HepG2 (cell line): Measurements from ENCODE around the gene C11orf16. TPM values are rescaled to one million over a fixed set of nuclear protein-coding genes. Genes with fewer than 3 reads are reported as not detected.

Experiments used
- ATAC-seq: fragments of 200-7000 bp; cut with Tn5 transposase; 3 replicates; pipeline ENCODE4 v1.9.1; 2020; ENCODE audit warnings: mild to moderate bottlenecking, moderate library complexity
- BruUV-seq: library from RNA; stranded (reverse); fragments of 400-500 nt; replicated peaks from 2 replicates; lab custom pipeline; 2021; lab: Mats Ljungman, UMichigan
- CTCF ChIA-PET: fragments of 300-600 bp; formaldehyde crosslinking; extraction: SDS; loops from one replicate; lab custom pipeline; 2021; ENCODE audit warnings: low total read pairs, inconsistent platforms, low intra/inter-chr PET ratio; lab: Yijun Ruan, JAX
- POLR2A ChIA-PET: fragments of 350-600 bp; sonication (Branson Sonifier 250); formaldehyde crosslinking; loops from one replicate; lab custom pipeline; 2020; ENCODE audit warnings: antibody characterized with exemption, inconsistent platforms; lab: Yijun Ruan, JAX
- DNase-seq: peaks from one replicate; pipeline ENCODE4 v3.0.0-alpha.2; 2015; ENCODE audit warnings: low spot score
- FAIRE-seq: peaks from 3 replicates; lab custom pipeline; 2011; peaks lifted over from hg19 to GRCh38; lab: Jason Lieb, UNC
- H2AFZ ChIP-seq: one replicate; pipeline ENCODE4 v1.6.1; 2011; ENCODE audit warnings: low read length, inconsistent platforms
- H3K27ac ChIP-seq: fragments of 300-600 bp; 3 replicates; pipeline ENCODE4 v1.8.0; 2011; ENCODE audit warnings: mixed run types, mild to moderate bottlenecking, mixed read lengths, low read length, inconsistent platforms; ENCODE audit not compliant: insufficient read depth; ENCODE audit errors: extremely low read length
- H3K27me3 ChIP-seq, 2 experiments: fragments of 200-600 bp in 1 of 2; 2 replicates in 1 of 2; 3 replicates in 1 of 2; pipeline versions ENCODE4 v1.6.0 to v1.8.0; 2011; ENCODE audit warnings: low read length in 2 of 2, mild to moderate bottlenecking in 2 of 2, moderate library complexity in 2 of 2, inconsistent platforms in 1 of 2; ENCODE audit not compliant: insufficient read depth in 2 of 2, control insufficient read depth in 1 of 2
- H3K36me3 ChIP-seq, 2 experiments: fragments of 200-600 bp in 1 of 2; replicated peaks in 1 of 2; 2 replicates in 1 of 2; 3 replicates in 1 of 2; pipeline versions ENCODE4 v1.5.1 to v1.8.0; 2011; ENCODE audit warnings: low read length in 2 of 2, inconsistent platforms in 1 of 2; ENCODE audit not compliant: insufficient read depth in 2 of 2, control insufficient read depth in 1 of 2
- H3K4me1 ChIP-seq: 2 replicates; pipeline ENCODE4 v1.5.1; 2012; ENCODE audit warnings: low read length, inconsistent platforms; ENCODE audit not compliant: insufficient read depth
- H3K4me2 ChIP-seq: 2 replicates; pipeline ENCODE4 v1.6.0; 2011; ENCODE audit warnings: low read depth, low read length, inconsistent platforms
- H3K4me3 ChIP-seq, 3 experiments: fragments of 200-600 bp in 1 of 3; sonication (generic), shearing (Covaris generic) in 1 of 3; replicated peaks in 1 of 3; 2 replicates each; pipeline ENCODE4 v1.5.1; 2011 to 2016; ENCODE audit warnings: low read length in 3 of 3, inconsistent platforms in 2 of 3, low read depth in 2 of 3, mild to moderate bottlenecking in 2 of 3, control low read depth in 1 of 3, mixed read lengths in 1 of 3; ENCODE audit not compliant: insufficient read depth in 1 of 3
- H3K79me2 ChIP-seq: one replicate; pipeline ENCODE4 v1.6.1; 2011; ENCODE audit warnings: low read length, inconsistent platforms; ENCODE audit not compliant: insufficient read depth
- H3K9ac ChIP-seq: 2 replicates; pipeline ENCODE4 v1.6.0; 2011; ENCODE audit warnings: mild to moderate bottlenecking, low read depth, low read length, inconsistent platforms; ENCODE audit not compliant: insufficient read depth
- H3K9me3 ChIP-seq: 2 replicates; pipeline ENCODE4 v1.5.1; 2012; ENCODE audit warnings: mild to moderate bottlenecking, low read length
- H4K20me1 ChIP-seq: 2 replicates; pipeline ENCODE4 v1.6.0; 2011; ENCODE audit warnings: inconsistent platforms, mild to moderate bottlenecking, low read length, moderate library complexity; ENCODE audit not compliant: insufficient read depth
- ATF2 ChIP-seq: sonication (generic); formaldehyde crosslinking; IDR thresholded peaks from 2 replicates; pipeline ENCODE4 v1.4.0; 2020; ENCODE audit warnings: missing genetic modification reagents
- CEBPB ChIP-seq: IDR thresholded peaks from 2 replicates; pipeline ENCODE4 v1.6.1; 2011; ENCODE audit warnings: low read depth, low read length, improper control_type of control experiment, borderline replicate concordance
- HNRNPUL1 ChIP-seq: fragments of 200-400 bp; formaldehyde crosslinking; IDR thresholded peaks from 2 replicates; pipeline ENCODE4 v1.6.1; 2017; ENCODE audit warnings: low read depth, mild to moderate bottlenecking, low read length, moderate library complexity
- IRF2 ChIP-seq: IDR thresholded peaks from 2 replicates; pipeline ENCODE4 v1.6.1; 2018; ENCODE audit warnings: missing genetic modification reagents, missing compliant biosample characterization
- MTA1 ChIP-seq: sonication (generic); formaldehyde crosslinking; IDR thresholded peaks from 2 replicates; pipeline ENCODE4 v1.4.0; 2020; ENCODE audit warnings: missing genetic modification reagents, mild to moderate bottlenecking, borderline replicate concordance
- NFIC ChIP-seq: IDR thresholded peaks from 2 replicates; pipeline ENCODE4 v1.6.1; 2012; ENCODE audit warnings: mild to moderate bottlenecking, low read length, inconsistent platforms
- POGK ChIP-seq: sonication (generic); formaldehyde crosslinking; conservative IDR thresholded peaks from 2 replicates; pipeline ENCODE4 v1.8.0; 2022; ENCODE audit warnings: mild to moderate bottlenecking, moderate library complexity, missing genetic modification reagents
- RAD21 ChIP-seq: fragments of 450-650 bp; formaldehyde crosslinking; IDR thresholded peaks from 2 replicates; pipeline ENCODE4 v1.5.0; 2020; ENCODE audit warnings: mild to moderate bottlenecking
- STAT5B ChIP-seq: sonication (generic); formaldehyde crosslinking; IDR thresholded peaks from 2 replicates; pipeline ENCODE4 v1.4.0; 2020; ENCODE audit warnings: missing genetic modification reagents
- TBP ChIP-seq: sonication (generic); formaldehyde crosslinking; IDR thresholded peaks from 2 replicates; pipeline ENCODE4 v1.5.0; 2020; ENCODE audit warnings: missing genetic modification reagents
- ZNF282 ChIP-seq: fragments of 450-650 bp; IDR thresholded peaks from 2 replicates; pipeline ENCODE4 v1.6.1; 2018; ENCODE audit not compliant: partially characterized antibody
- ZNF44 ChIP-seq: sonication (generic); formaldehyde crosslinking; IDR thresholded peaks from 2 replicates; pipeline ENCODE4 v1.5.1; 2020; ENCODE audit warnings: mild to moderate bottlenecking, missing genetic modification reagents
- ZNF580 ChIP-seq: IDR thresholded peaks from 2 replicates; pipeline ENCODE4 v1.6.1; 2016; ENCODE audit warnings: low read depth, borderline replicate concordance
- ZNF674 ChIP-seq: sonication (generic); formaldehyde crosslinking; IDR thresholded peaks from 2 replicates; pipeline ENCODE4 v1.5.0; 2020; ENCODE audit warnings: low read depth, mild to moderate bottlenecking, missing genetic modification reagents
- ZNF687 ChIP-seq: sonication (generic); formaldehyde crosslinking; IDR thresholded peaks from 2 replicates; pipeline ENCODE4 v1.5.1; 2020; ENCODE audit warnings: mild to moderate bottlenecking, missing genetic modification reagents, moderate library complexity
- ZNF800 ChIP-seq: sonication (generic); formaldehyde crosslinking; IDR thresholded peaks from 2 replicates; pipeline ENCODE4 v1.4.0; 2020; ENCODE audit warnings: missing genetic modification reagents
- WGBS: methylation state at CpG from one replicate; pipeline ENCODE4 v1.1.6; 2017; ENCODE audit warnings: low lambda C conversion rate; 5-methylcytosine and 5-hydroxymethylcytosine counted together
- in situ Hi-C: cut with HindIII; loops from 2 replicates; pipeline ENCODE4 v1.10.0; 2017; ENCODE audit warnings: low pct_unique_long_range_greater_than_20kb; ENCODE audit not compliant: extremely low pct_ligation_motif_present
- intact Hi-C: fragments of 100-400 bp; cut with micrococcal nuclease; formaldehyde crosslinking; loops from one replicate; pipeline ENCODE4 v1.10.0; 2022; ENCODE audit not compliant: unreplicated experiment
- polyA plus RNA-seq, 8 experiments: library from polyadenylated mRNA; depleted of rRNA in 3 of 8; stranded (reverse) in 7 of 8; unstranded in 1 of 8; fragments of >200 nt; fragmentation: Illumina TruSeq in 4 of 8; extraction: Trizol in 4 of 8; gene quantifications; 2 replicates each; pipeline versions ENCODE4 v1.2.1 to v1.2.3, GENCODE V29; 2011 to 2016; ENCODE audit warnings: low read depth in 4 of 8, missing spikeins in 1 of 8, mixed read lengths in 1 of 8; ENCODE audit not compliant: insufficient read depth in 1 of 8
- total RNA-seq, 5 experiments: library from RNA; depleted of rRNA; stranded (reverse); fragments of >200 nt; fragmentation: Illumina TruSeq; extraction: Trizol; gene quantifications; 2 replicates each; pipeline ENCODE4 v1.2.3, GENCODE V29; 2016; ENCODE audit warnings: low read depth in 1 of 5

C11orf16 gene
- total and polyA plus RNA-seq, 2 of the 13 experiments (the other 11 are each of a cell fraction or from before 2014, with no cell fraction given): not detected

GRCh38 chr11:8962841-8963240 lies 30.1 kb upstream of the C11orf16 start:
- ATAC-seq (no peak), DNase-seq (no peak), FAIRE-seq (no peak)
- intact Hi-C loops: loop anchor here (5.0 kb wide), 1 partner anchor 276 kb away; no protein-coding TSS in a partner anchor
- in situ Hi-C loops: loop anchor here (25.0 kb wide), 1 partner anchor 276 kb away; the partner anchor contains the start of genes RPL27A and TRIM66
- no peaks in the 10 kb centered on the region for H3K9me3 ChIP-seq
- H3K36me3 ChIP-seq: no peaks in the 10 kb centered on the region
- no peak overlapping the region for H3K27ac ChIP-seq
- ChIA-PET POLR2A (interaction anchor here (0.9 to 2.0 kb wide), 2 partner anchors 12 to 280 kb away, joined by 3 to 8 read pairs; partner anchors contain the start of genes RPL27A and TRIM66), CTCF (no interaction called here)
- H3K27me3 ChIP-seq: no peaks in the 10 kb centered on the region
- H3K9ac ChIP-seq: peak overlapping the region; percentile 86; the same call in 1 of the 2 replicates
- H2AFZ ChIP-seq: no peak overlapping the region
- peaks cover 13% of the 10 kb centered on the region for H3K79me2 ChIP-seq
- peak overlapping the region in 2 of 3 experiments; percentile 86 to 93; a peak in 2 of 6 replicates for H3K4me3 ChIP-seq
- peak overlapping the region; percentile 84; the same call in 1 of the 2 replicates for H3K4me2 ChIP-seq
- TSS peak; percentile 44 for BruUV-seq
- no peaks in the 10 kb centered on the region for H4K20me1 ChIP-seq
- peaks cover 19% of the 10 kb centered on the region for H3K4me1 ChIP-seq
- 56% methylated on average over 2 of the region's 2 CpGs for WGBS
- no peak for TF ChIP-seq ZNF580 (CRISPR knock-in tag)
- TF ChIP-seq CEBPB: no peak
- TF ChIP-seq ATF2: no peak
- no peak for TF ChIP-seq ZNF800
- TF ChIP-seq RAD21: no peak
- no peak for TF ChIP-seq MTA1 (CRISPR knock-in tag)
- TF ChIP-seq NFIC: no peak
- TF ChIP-seq ZNF687 (CRISPR knock-in tag): no peak
- no peak for TF ChIP-seq ZNF674
- TF ChIP-seq ZNF44 (CRISPR knock-in tag): no peak
- no peak for TF ChIP-seq IRF2 (CRISPR knock-in tag)
- TF ChIP-seq HNRNPUL1: no peak
- TF ChIP-seq STAT5B (CRISPR knock-in tag): no peak
- TF ChIP-seq TBP (CRISPR knock-in tag): no peak
- TF ChIP-seq ZNF282: no peak
- no peak for TF ChIP-seq POGK (CRISPR knock-in tag)
